Measurements from ENCODE around the gene DDX39A. TPM values are rescaled to one million over a fixed set of nuclear protein-coding genes. Genes with fewer than 3 reads are reported as not detected.
"Not testable (repeated sequence)": the region's sequence is repeated elsewhere in the genome, so short reads cannot be mapped to it uniquely, and the experiment has no call there.

Gene DDX39A
- total RNA-seq = 100 to 1,000 TPM in 1 of 4 donors, 10 to 100 TPM in 3; 59.2 to 144 (median 88.4) TPM

- peak within 1 kb of the TSS; percentile 68 to 89 (median 77) for H3K4me3 ChIP-seq
- peak in 3 of 4 donors; percentile 54 to 91 (median 73) for TF ChIP-seq POLR2A (IDR thresholded peaks at IDR 0.05)
- TF ChIP-seq, protein P1, sequence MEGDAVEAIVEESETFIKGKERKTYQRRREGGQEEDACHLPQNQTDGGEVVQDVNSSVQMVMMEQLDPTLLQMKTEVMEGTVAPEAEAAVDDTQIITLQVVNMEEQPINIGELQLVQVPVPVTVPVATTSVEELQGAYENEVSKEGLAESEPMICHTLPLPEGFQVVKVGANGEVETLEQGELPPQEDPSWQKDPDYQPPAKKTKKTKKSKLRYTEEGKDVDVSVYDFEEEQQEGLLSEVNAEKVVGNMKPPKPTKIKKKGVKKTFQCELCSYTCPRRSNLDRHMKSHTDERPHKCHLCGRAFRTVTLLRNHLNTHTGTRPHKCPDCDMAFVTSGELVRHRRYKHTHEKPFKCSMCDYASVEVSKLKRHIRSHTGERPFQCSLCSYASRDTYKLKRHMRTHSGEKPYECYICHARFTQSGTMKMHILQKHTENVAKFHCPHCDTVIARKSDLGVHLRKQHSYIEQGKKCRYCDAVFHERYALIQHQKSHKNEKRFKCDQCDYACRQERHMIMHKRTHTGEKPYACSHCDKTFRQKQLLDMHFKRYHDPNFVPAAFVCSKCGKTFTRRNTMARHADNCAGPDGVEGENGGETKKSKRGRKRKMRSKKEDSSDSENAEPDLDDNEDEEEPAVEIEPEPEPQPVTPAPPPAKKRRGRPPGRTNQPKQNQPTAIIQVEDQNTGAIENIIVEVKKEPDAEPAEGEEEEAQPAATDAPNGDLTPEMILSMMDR (IDR thresholded peaks at IDR 0.05) = peak in 1 of 6 experiments; percentile 12
- H3K27me3 ChIP-seq = no peaks in the 10 kb centered on the region
- H3K9me3 ChIP-seq = no peaks in the 10 kb centered on the region
- intact Hi-C loops (cut with DNase I) = no loop called here
- WGBS, 2 donors = 0 to 10% methylated on average over 4 to 16 of the region's 57 CpGs
- DNase-seq = peak; percentile 95
- H3K4me1 ChIP-seq = peaks cover 16 to 48% (median 36%) of the 10 kb centered on the region in 3 donors
- no peaks in the 10 kb centered on the region for H3K36me3 ChIP-seq
- H3K27ac ChIP-seq = peak within 1 kb of the TSS; percentile 93 to 94 (median 94)
These were observed at the start of gene DDX39A for GRCh38 chr19:14419106-14419813. TSS of gene DDX39A (minus strand) at chr19:14419341. CDS start at chr19:14413220, 6,121 bp downstream.

- Histone ChIP-seq H3K27ac (no peak overlapping the region), H3K4me1 (peaks cover 7 to 12% (median 11%) of the 10 kb centered on the region in 3 donors), H3K36me3 (peaks cover 0 to 85% (median 3%) of the 10 kb centered on the region in 3 donors), H3K4me3 (no peak overlapping the region), H3K27me3 (peaks cover 0 to 7% (median 0%) of the 10 kb centered on the region in 4 donors), H3K9me3 (no peaks in the 10 kb centered on the region)
- WGBS, 2 donors = 64% methylated on average over 4 of the region's 9 CpGs; no CpG with 5 or more reads in 1 of the 2 donors
- intact Hi-C loops (cut with DNase I) = no loop called here
- TF ChIP-seq, protein P1 (IDR thresholded peaks at IDR 0.05) = peak in 1 of 6 experiments; percentile 14
- no peak for TF ChIP-seq POLR2A (IDR thresholded peaks at IDR 0.05)
- no peak for DNase-seq
These were observed 48.7 kb upstream of the DDX39A start for GRCh38 chr19:14467816-14468215.

GRCh38 chr19:14467391-14467790, 48.2 kb upstream of the DDX39A start:
- TF ChIP-seq, protein P1 (IDR thresholded peaks at IDR 0.05) = no peak
- no peak for TF ChIP-seq POLR2A (IDR thresholded peaks at IDR 0.05)
- peaks cover 2 to 8% (median 7%) of the 10 kb centered on the region in 3 donors for H3K4me1 ChIP-seq
- H3K9me3 ChIP-seq = no peaks in the 10 kb centered on the region
- peaks cover 0 to 2% (median 0%) of the 10 kb centered on the region in 4 donors for H3K27me3 ChIP-seq
- H3K4me3 ChIP-seq = no peak overlapping the region
- DNase-seq = no peak
- WGBS, 2 donors = 88 to 90% methylated on average over 2 to 5 of the region's 12 CpGs
- H3K36me3 ChIP-seq = peaks cover 0 to 89% (median 3%) of the 10 kb centered on the region in 3 donors
- intact Hi-C loops (cut with DNase I) = no loop called here
- H3K27ac ChIP-seq = no peak overlapping the region

GRCh38 chr19:14463747-14464146, 44.6 kb upstream of the DDX39A start:
- H3K27me3 ChIP-seq = no peaks in the 10 kb centered on the region
- no peaks in the 10 kb centered on the region for H3K4me1 ChIP-seq
- no peak for DNase-seq
- WGBS, 2 donors = 92 to 100% methylated on average over 2 to 10 of the region's 21 CpGs
- peaks cover 0 to 86% (median 3%) of the 10 kb centered on the region in 3 donors for H3K36me3 ChIP-seq
- no peak overlapping the region for H3K4me3 ChIP-seq
- H3K27ac ChIP-seq = no peak overlapping the region
- intact Hi-C loops (cut with DNase I) = no loop called here
- TF ChIP-seq POLR2A (IDR thresholded peaks at IDR 0.05) = no peak
- TF ChIP-seq, protein P1 (IDR thresholded peaks at IDR 0.05) = no peak
- H3K9me3 ChIP-seq = no peaks in the 10 kb centered on the region

DNA sequence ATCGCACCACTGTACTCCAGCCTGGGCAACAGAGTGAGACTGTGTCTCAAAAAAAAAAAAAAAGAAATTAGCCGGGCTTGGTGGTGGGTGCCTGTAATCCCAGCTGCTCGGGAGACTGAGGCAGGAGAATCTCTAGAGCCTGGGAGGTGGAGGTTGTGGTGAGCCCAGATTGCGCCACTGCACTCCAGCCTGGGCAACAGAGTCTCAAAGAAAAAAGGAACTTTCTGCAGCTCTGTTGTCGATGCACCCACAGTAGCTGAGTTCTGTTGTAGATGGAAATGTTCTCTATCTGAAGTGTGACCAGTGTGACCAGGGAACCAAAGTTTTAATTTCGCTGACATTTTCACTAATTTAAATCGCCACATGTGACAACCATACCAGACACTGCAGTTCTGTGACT, 43.3 kb upstream of the DDX39A start:
- H3K9me3 ChIP-seq; intact Hi-C loops (cut with DNase I); H3K27me3 ChIP-seq; H3K27ac ChIP-seq; DNase-seq; H3K4me1 ChIP-seq; H3K4me3 ChIP-seq: not testable (repeated sequence)
- 84 to 90% methylated on average over 6 to 7 of the region's 7 CpGs for WGBS, 2 donors
- peaks cover 0 to 86% (median 8%) of the 10 kb centered on the region in 3 donors for H3K36me3 ChIP-seq

All from esophagus squamous epithelium (tissue), 5 donors.